GM23248 (cell line): ENCODE measurements around the gene QRICH1. TPM values are rescaled to one million over a fixed set of nuclear protein-coding genes. Genes with fewer than 3 reads are reported as not detected.
"Not testable (repeated sequence)": the region's sequence is repeated elsewhere in the genome, so short reads cannot be mapped to it uniquely, and the experiment has no call there.

ENCODE experiments used
- DNase-seq: peaks from one replicate; pipeline ENCODE4 v3.0.0-alpha.2; 2015
- H2AFZ ChIP-seq: fragments of 200-600 bp; sonication (generic); 2 replicates; pipeline ENCODE4 v1.6.1; 2016; ENCODE audit warnings: antibody characterized with exemption
- H3F3A ChIP-seq: fragments of 200-600 bp; sonication (generic); 2 replicates; pipeline ENCODE4 v1.6.1; 2016; ENCODE audit warnings: mild to moderate bottlenecking, antibody characterized with exemption, mixed run types; ENCODE audit not compliant: insufficient read depth
- H3K27ac ChIP-seq: fragments of 200-600 bp; sonication (generic); 2 replicates; pipeline ENCODE4 v1.5.1; 2016; ENCODE audit warnings: mild to moderate bottlenecking
- H3K27me3 ChIP-seq: fragments of 200-600 bp; sonication (generic); replicated peaks from 2 replicates; pipeline ENCODE4 v1.6.1; 2016; ENCODE audit warnings: mild to moderate bottlenecking; ENCODE audit not compliant: insufficient read depth
- H3K36me3 ChIP-seq: fragments of 200-600 bp; sonication (generic); 2 replicates; pipeline ENCODE4 v1.6.1; 2016; ENCODE audit warnings: low read depth, mild to moderate bottlenecking
- H3K4me1 ChIP-seq: fragments of 200-600 bp; sonication (generic); 2 replicates; pipeline ENCODE4 v1.6.1; 2016; ENCODE audit warnings: mild to moderate bottlenecking; ENCODE audit not compliant: insufficient read depth
- H3K4me2 ChIP-seq: fragments of 200-600 bp; sonication (generic); one replicate; pipeline ENCODE4 v1.6.1; 2016; ENCODE audit warnings: mild to moderate bottlenecking; ENCODE audit not compliant: unreplicated experiment
- H3K4me3 ChIP-seq: fragments of 200-600 bp; sonication (generic); 2 replicates; pipeline ENCODE4 v1.5.1; 2016; ENCODE audit warnings: mild to moderate bottlenecking
- H3K79me2 ChIP-seq: fragments of 200-600 bp; sonication (generic); 2 replicates; pipeline ENCODE4 v1.6.1; 2016; ENCODE audit warnings: mild to moderate bottlenecking; ENCODE audit not compliant: insufficient read depth
- H3K9ac ChIP-seq: fragments of 200-600 bp; sonication (generic); 2 replicates; pipeline ENCODE4 v1.6.1; 2016; ENCODE audit warnings: mild to moderate bottlenecking
- H3K9me2 ChIP-seq: fragments of 200-600 bp; sonication (generic); 2 replicates; pipeline ENCODE4 v1.6.1; 2016; ENCODE audit warnings: mixed run types, mild to moderate bottlenecking, moderate library complexity; ENCODE audit not compliant: insufficient read depth
- H3K9me3 ChIP-seq: fragments of 200-600 bp; sonication (generic); one replicate; pipeline ENCODE4 v1.6.1; 2017; ENCODE audit warnings: low read depth
- H4K20me1 ChIP-seq: fragments of 200-600 bp; sonication (generic); 2 replicates; pipeline ENCODE4 v1.6.0; 2016; ENCODE audit not compliant: insufficient read depth
- EZH2 ChIP-seq: fragments of 200-600 bp; sonication (generic); IDR thresholded peaks from 2 replicates; pipeline ENCODE4 v1.6.1; 2018; ENCODE audit warnings: antibody characterized with exemption, mild to moderate bottlenecking; ENCODE audit not compliant: insufficient read depth, poor library complexity, severe bottlenecking
- EZH2phosphoT487 ChIP-seq: fragments of 200-600 bp; sonication (generic); IDR thresholded peaks from 2 replicates; pipeline ENCODE4 v1.6.1; 2018; ENCODE audit warnings: antibody characterized with exemption, moderate library complexity, mild to moderate bottlenecking, low read depth; ENCODE audit not compliant: insufficient read depth
- WGBS, 2 experiments: methylation state at CpG; one replicate each; pipeline ENCODE4 v1.1.6; 2015 to 2017; ENCODE audit warnings: low lambda C conversion rate in 2 of 2, low coverage in 1 of 2; ENCODE audit errors: missing lambda C conversion rate in 2 of 2; 5-methylcytosine and 5-hydroxymethylcytosine counted together
- in situ Hi-C: fragments of 300-500 bp; cut with MboI; formaldehyde crosslinking; loops from 2 replicates; pipeline ENCODE4 v1.15.0; 2020
- polyA plus RNA-seq: library from polyadenylated mRNA; unstranded; fragments of >200 nt; fragmentation: Nextera tagmentation; extraction: Ambion mirVana; gene quantifications from 2 replicates; pipeline ENCODE4 v1.2.1, GENCODE V29; 2016
- total RNA-seq: library from RNA; depleted of rRNA; stranded (reverse); fragments of >200 nt; shearing (Covaris generic); gene quantifications from 2 replicates; pipeline ENCODE4 v1.2.3, GENCODE V29; 2014

QRICH1 gene
- total and polyA plus RNA-seq, 2 experiments from 2014 or later, result 29.0 to 107 TPM

DNA sequence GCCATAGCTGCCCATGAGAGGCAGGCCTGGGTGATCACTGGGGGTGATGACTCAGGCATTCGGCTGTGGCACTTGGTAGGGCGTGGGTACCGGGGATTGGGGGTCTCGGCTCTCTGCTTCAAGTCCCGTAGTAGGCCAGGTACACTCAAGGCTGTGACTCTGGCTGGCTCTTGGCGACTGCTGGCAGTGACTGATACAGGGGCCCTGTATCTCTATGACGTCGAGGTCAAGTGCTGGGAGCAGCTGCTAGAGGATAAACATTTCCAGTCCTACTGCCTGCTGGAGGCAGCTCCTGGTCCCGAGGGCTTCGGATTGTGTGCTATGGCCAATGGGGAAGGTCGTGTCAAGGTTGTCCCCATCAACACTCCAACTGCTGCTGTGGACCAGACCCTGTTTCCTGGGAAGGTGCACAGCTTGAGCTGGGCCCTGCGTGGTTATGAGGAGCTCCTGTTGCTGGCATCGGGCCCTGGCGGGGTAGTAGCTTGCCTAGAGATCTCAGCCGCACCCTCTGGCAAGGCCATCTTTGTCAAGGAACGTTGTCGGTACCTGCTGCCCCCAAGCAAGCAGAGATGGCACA is 81.3 kb downstream of the QRICH1 start:
- WGBS, 2 experiments, result 60 to 61% methylated on average over 17 of the region's 17 CpGs
- no peak overlapping the region for H3K27ac ChIP-seq
- no peaks in the 10 kb centered on the region for H4K20me1 ChIP-seq
- no peak overlapping the region for H2AFZ ChIP-seq
- TF ChIP-seq EZH2, result no peak
- no peak for TF ChIP-seq EZH2phosphoT487
- H3F3A ChIP-seq, result peaks cover 15% of the 10 kb centered on the region
- H3K9me3 ChIP-seq, result no peaks in the 10 kb centered on the region
- no peak overlapping the region for H3K9ac ChIP-seq
- H3K79me2 ChIP-seq, result peaks cover 77% of the 10 kb centered on the region
- no peaks in the 10 kb centered on the region for H3K9me2 ChIP-seq
- H3K4me3 ChIP-seq, result no peak overlapping the region
- H3K27me3 ChIP-seq, result no peaks in the 10 kb centered on the region
- H3K4me1 ChIP-seq, result 0 out of 2 replicates have a peak, but pooled peaks cover 7% of the 10 kb centered on the region
- H3K36me3 ChIP-seq, result peaks cover 11% of the 10 kb centered on the region; the same call in 1 of the 2 replicates
- in situ Hi-C loops, result no loop called here
- no peak overlapping the region for H3K4me2 ChIP-seq
- DNase-seq, result no peak

DNA sequence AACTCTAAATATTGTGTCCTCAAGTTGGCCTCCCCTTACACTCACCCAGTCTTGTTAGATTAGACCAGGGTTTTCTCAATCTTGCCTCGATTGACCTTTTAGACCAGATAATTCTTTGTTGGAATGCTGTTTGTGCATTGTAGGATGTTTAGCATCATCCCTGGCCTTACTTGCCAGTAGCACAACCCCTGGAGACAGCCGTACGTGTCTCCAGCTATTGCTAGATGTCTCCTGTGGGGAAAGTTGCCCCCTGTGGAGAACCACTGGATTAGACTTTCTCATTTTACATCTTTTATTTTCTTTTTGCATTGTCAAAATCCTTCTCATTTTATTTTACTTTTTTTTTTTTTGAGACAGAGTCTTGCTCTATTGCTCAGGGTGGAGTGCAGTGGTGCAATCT is 84.5 kb downstream of the QRICH1 start:
- H3F3A ChIP-seq, result peaks cover 5% of the 10 kb centered on the region; the same call in 1 of the 2 replicates
- H4K20me1 ChIP-seq, result no peaks in the 10 kb centered on the region
- no peak overlapping the region for H3K27ac ChIP-seq
- no peak overlapping the region for H3K9ac ChIP-seq
- no peaks in the 10 kb centered on the region for H3K9me3 ChIP-seq
- peaks cover 80% of the 10 kb centered on the region for H3K79me2 ChIP-seq
- H3K4me1 ChIP-seq, result 0 out of 2 replicates have a peak, but pooled peaks cover 11% of the 10 kb centered on the region
- H3K9me2 ChIP-seq, result no peaks in the 10 kb centered on the region
- H3K27me3 ChIP-seq, result no peaks in the 10 kb centered on the region
- H3K4me2 ChIP-seq, result no peak overlapping the region
- H3K4me3 ChIP-seq, result no peak overlapping the region
- in situ Hi-C loops, result no loop called here
- no peaks in the 10 kb centered on the region; the same call in 1 of the 2 replicates for H3K36me3 ChIP-seq
- no peak for TF ChIP-seq EZH2
- TF ChIP-seq EZH2phosphoT487, result no peak
- DNase-seq, result no peak
- no peak overlapping the region for H2AFZ ChIP-seq
- 92 to 94% methylated on average over 3 of the region's 3 CpGs for WGBS, 2 experiments

DNA sequence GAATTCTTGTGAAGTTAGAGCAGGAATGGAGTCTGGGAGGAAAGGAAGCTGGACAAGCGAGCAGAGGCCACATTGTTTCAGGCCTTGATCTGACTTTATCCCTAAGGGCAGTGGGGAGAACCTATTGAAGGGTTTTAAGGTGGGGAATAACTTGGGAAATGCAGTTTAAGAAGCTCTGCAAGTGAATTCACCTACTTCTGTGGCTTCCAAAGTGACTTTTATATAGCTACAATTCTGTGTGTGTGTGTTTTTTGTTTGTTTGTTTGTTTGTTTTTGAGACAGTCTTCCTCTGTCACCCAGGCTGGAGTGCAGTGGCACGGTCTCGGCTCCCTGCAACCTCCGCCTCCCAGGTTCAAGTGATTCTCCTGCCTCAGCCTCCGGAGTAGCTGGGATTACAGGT is 85.2 kb downstream of the QRICH1 start:
- H3K27ac ChIP-seq, result peak overlapping the region; percentile 94

DNA sequence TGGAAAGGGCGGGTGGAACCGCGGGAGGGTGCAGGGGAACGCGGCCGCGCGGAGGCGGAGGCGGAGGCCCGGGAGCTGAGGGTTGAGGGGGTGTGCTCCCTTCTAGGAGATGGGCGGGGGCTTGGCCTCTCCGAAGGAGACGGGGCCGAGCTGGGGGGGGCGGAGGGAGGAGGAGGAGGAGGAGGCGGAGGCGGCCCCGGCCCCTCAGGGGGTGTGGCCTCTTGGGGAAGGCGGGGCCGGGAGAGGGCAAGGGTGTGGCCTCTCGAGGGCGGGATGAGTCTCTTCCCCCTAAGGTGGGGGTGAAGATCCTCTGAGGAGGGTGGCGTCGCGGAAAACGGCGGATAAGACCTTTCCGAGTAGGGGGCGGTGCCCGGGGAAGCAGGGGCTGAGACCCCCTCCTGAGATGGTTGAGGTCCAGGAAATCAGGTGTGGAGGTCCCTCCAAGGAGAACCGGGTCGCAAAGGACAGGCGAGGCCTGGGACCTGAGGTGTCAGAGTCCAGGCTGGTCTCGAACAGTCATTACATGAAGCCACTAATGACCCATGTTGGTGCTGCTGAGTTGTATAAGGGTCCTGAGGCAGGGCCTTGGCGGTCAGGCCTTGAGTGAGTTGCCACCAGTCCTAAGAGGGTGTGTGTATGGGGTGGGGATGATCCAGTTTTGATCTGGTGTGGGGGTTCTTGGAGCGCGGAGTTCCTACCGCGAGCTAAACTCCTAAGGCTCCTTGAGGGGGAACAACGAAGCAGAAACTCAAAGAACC is 85.9 kb downstream of the QRICH1 start:
- DNase-seq, result peak; percentile 92

More for the DNA sequence above, 85.2 kb downstream of the QRICH1 start:
- Histone ChIP-seq H3K4me1 (0 out of 2 replicates have a peak, but pooled peaks cover 11% of the 10 kb centered on the region), H3K4me2 (peak overlapping the region; percentile 85), H3K4me3 (peak overlapping the region; percentile 80), H3K9ac (peak overlapping the region; percentile 95), H3K79me2 (peaks cover 73% of the 10 kb centered on the region)
- H3K27me3 ChIP-seq, H3K36me3 ChIP-seq, H2AFZ ChIP-seq, H4K20me1 ChIP-seq, in situ Hi-C loops, H3F3A ChIP-seq, DNase-seq, H3K9me2 ChIP-seq, H3K9me3 ChIP-seq: not testable (repeated sequence)
- WGBS, 2 experiments, result 76 to 83% methylated on average over 5 of the region's 5 CpGs

More for the DNA sequence above, 85.9 kb downstream of the QRICH1 start:
- in situ Hi-C loops, result no loop called here
- Histone ChIP-seq H3K27me3 (no peaks in the 10 kb centered on the region), H4K20me1 (no peaks in the 10 kb centered on the region), H3K27ac (peak overlapping the region; percentile 94), H3K9me3 (no peaks in the 10 kb centered on the region), H2AFZ (peak overlapping the region; percentile 82), H3K4me1 (0 out of 2 replicates have a peak, but pooled peaks cover 11% of the 10 kb centered on the region), H3K9ac (peak overlapping the region; percentile 95), H3K4me2 (peak overlapping the region; percentile 85), H3K79me2 (peaks cover 66% of the 10 kb centered on the region), H3K4me3 (peak overlapping the region; percentile 80), H3K36me3 (no peaks in the 10 kb centered on the region), H3F3A (peaks cover 5% of the 10 kb centered on the region; the same call in 1 of the 2 replicates), H3K9me2 (no peaks in the 10 kb centered on the region)
- 16 to 50% methylated on average over 11 to 40 of the region's 41 CpGs for WGBS, 2 experiments
- TF ChIP-seq EZH2 (no peak), EZH2phosphoT487 (no peak)
